ENCODE measurements around the gene SMURF2.

Gene SMURF2

DNA sequence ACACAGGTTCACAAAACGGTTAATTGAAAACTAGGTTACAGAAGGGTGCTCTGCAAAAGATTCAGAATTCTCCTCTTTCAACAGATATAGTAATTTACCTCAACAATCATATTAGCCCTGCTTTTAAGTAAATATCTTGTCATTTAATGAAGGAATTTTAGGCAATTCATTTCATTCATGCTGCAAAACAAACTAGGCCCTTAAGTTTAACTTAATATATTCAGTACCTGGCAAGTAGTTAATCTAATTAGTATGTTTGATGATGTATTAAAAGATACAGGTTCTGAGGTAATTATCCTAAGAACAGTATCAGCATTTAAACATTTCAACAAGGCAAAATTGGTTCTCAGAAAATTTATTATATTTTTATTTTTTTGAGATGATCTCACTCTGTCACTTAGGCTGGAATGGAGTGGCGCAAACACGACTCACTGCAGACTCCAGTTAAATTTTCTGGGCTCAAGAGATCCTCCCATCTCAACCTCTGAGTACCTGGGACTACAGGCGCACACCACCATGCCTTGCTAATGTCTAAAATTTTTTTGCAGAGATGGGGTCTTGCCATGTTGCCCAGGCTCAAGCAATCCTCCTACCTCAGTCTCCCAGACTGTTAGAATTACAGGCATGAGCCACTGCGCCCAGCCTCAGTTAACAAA is 44.9 kb downstream of the SMURF2 start:
- TF ChIP-seq GATA3 (IDR thresholded peaks at IDR 0.05; ENCODE audit: low read depth, low read length) (no peak), GATA2 (IDR thresholded peaks at IDR 0.05; ENCODE audit: low read depth, low read length) (no peak)

DNA sequence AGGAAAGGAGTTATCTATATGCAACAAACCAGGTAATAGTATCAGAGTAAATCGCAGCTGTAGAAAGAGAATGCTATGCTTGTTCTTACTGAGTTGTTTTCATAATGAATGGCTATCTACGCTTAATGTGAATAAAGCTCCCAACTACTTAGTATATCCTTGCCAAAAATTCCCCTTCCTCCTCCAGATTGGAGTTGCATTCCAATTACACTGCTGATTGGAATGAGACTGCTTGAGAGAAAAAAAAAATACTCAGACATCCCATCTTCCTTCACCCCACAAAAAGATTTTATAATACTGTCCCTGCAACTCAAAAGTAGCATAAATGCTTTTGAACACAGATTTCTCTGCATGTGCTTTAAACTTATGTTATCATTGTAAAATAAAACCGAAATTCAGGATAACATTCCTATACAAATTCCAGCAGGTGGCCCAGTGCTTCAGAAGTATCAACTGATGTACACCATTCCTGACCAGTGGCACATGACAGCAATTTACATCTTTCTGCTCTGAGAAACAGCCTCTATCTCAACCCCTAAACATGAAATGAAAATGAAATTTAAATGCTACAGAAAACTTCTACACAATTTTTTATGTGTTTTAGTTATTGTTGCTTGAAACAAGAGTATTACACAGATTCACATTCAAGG is 47.0 kb downstream of the SMURF2 start:
- TF ChIP-seq GATA3 (IDR thresholded peaks at IDR 0.05; ENCODE audit: low read depth, low read length) (no peak), GATA2 (IDR thresholded peaks at IDR 0.05; ENCODE audit: low read depth, low read length) (no peak)

DNA sequence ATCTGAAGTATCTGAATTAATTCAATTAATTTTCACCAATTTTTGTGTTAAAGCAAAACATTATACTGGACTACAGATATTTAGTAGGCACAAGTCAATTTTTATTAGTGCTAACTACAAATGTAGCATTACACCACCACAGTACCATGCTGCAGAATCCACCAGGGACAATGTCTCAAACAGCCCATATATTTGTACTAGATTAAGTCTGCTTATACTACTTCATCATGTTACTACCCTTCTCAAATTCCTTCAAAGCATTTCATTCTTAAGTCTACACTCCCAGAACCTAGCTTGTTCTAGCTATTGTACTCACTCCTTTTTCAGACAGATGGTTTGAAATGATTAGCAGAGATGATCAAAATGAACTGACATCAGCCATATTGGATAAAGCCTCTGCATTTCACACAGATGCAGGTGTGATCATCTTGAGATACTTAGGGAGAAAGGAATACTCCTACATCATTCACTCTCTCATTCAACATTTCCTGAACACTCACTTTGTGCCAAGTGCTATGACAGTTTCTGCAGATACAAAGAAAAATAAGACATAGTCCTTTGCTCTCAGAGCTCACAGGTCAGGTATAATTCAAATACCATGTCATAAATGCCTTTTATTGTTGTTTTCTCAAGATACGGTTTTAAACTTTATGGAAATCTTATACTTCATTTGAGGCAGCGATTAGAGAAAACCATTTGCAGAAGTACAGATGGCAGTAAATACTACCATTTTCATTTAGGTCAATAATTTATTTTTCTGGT is 47.7 kb downstream of the SMURF2 start:
- TF ChIP-seq GATA2 (IDR thresholded peaks at IDR 0.05; ENCODE audit: low read depth, low read length) = no peak
- no peak for TF ChIP-seq GATA3 (IDR thresholded peaks at IDR 0.05; ENCODE audit: low read depth, low read length)

DNA sequence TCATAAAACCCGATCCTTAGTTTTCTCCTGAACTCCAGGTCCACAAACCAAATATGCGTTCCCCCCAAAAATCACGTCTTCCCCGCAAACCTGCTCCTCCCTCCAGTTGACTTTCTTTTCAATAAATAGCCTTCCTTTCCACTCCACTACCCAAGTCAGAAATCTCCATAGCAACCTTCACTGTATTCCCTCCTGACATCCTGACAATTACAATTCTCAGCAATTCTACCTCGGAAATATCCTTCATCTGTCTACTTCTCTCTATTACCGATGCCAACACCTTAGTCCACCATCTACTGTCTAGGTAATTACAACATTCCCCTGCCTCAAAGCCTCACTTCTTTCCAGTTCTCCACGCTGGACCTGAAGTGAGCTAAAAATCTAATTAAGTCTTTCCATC is 50.7 kb downstream of the SMURF2 start:
- TF ChIP-seq GATA3 (IDR thresholded peaks at IDR 0.05; ENCODE audit: low read depth, low read length) = no peak
- TF ChIP-seq GATA2 (IDR thresholded peaks at IDR 0.05; ENCODE audit: low read depth, low read length) = no peak

DNA sequence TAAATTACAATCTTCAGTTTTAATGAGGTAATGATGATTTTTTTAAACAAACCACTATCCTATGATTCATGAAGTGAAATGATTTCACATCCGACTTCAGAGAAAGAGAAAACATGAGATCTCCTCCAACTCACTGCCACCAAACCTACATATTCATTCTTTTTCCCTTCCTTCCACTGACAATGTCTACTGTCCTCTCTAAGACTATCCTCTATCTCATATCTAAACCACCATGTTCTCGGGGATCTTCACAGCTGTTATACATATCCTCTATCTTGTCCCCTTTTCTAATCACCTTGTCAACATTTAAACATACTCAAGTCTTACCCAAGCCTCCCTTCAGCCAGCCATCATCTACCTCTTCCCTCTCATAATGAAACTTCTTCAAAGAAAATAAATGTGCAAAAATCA is 53.5 kb downstream of the SMURF2 start:
- no peak for TF ChIP-seq GATA2 (IDR thresholded peaks at IDR 0.05; ENCODE audit: low read depth, low read length)
- TF ChIP-seq GATA3 (IDR thresholded peaks at IDR 0.05; ENCODE audit: low read depth, low read length) = no peak

DNA sequence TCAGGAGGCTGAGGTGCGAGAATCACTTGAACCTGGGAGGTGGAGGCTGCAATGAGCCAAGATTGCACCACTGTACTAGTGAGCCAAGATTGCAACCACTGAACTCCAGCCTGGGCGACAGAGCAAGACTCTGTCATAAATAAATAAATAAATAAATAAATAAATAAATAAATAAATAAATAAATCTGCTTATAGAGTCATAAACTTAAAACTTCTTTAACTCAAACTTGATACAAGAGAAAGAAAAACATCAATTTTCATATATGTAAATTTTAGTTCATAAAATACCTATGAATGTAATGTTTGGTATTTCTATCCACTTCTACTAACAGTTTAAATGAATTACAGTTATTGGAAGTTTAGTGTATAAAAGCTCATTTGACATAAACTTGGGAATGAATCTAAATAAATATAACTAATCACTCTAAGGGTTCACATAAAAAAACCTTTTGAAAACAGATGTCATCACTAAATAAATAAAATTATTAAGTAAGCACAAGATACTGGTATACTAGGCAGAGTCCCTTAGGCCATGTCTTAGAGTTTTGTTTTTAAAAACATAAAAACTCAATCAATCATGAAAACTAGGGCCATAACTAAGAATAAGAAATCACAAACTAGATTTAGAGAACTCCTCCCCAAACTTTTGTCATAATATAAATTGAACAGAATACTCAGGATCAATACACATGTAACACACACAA is 54.1 kb downstream of the SMURF2 start:
- TF ChIP-seq GATA3 (IDR thresholded peaks at IDR 0.05; ENCODE audit: low read depth, low read length) (no peak), GATA2 (IDR thresholded peaks at IDR 0.05; ENCODE audit: low read depth, low read length) (no peak)

DNA sequence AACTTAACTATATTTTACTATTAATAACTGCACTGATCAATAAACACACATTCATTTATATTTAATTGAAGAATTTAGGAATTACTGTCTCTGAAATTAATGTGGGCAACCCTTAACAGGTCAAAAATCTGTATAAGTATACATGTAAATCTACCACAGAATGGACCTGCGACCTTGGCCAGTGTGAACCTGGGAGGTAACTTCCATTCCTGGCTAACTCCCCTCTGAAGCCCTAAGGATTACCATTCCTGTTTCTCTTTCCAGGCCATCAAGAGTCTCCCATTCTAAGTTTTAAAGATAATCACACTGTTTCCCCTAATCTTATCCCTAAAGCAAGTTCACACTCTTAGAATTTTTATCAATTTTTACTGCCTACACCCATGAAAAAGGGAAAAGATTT is 58.1 kb downstream of the SMURF2 start:
- TF ChIP-seq GATA2 (IDR thresholded peaks at IDR 0.05; ENCODE audit: low read depth, low read length) (no peak), GATA3 (IDR thresholded peaks at IDR 0.05; ENCODE audit: low read depth, low read length) (no peak)

DNA sequence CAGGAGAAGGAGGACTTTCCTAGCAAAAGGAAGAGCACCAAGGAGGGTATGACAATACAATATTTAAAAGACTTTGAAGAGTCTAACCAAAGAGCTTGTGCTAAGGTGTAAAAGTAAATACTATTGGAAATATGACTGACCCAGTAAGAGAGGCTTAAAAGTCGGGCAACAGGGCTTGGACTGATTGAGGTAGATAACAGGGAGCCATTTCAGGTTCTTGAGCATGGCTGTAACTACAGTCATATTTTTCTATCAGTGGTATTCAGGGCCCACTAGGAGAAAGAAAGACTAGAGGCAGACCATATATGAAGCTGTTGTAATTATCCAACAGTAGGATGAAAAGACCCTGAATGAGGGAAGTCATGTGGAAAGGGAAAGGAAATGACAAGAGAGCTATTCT is 62.3 kb downstream of the SMURF2 start:
- no peak for TF ChIP-seq GATA3 (IDR thresholded peaks at IDR 0.05; ENCODE audit: low read depth, low read length)
- TF ChIP-seq GATA2 (IDR thresholded peaks at IDR 0.05; ENCODE audit: low read depth, low read length) = no peak

DNA sequence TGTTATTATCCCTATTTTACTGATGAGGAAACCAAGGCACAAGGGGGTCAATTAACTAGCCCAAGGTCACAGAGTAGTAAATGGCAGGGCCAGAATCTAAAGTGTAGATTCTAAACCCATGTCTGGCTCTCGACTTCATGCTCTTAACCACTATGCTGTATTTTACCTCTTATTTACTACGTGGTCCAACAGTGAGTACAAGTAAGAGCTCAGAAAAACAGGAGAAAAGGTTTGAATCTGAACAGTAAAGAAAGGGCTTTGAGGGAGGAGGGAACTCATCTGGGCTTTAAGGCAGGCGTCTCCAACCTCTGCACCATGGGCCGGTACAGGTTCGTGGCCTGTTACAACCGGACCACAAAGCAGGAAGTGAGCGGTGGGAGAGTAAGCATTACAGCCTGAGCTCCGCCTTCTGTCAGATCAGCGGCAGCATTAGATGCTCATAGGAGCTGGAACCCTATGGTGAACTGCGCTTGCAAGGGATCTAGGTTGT is 62.9 kb downstream of the SMURF2 start:
- TF ChIP-seq GATA2 (IDR thresholded peaks at IDR 0.05; ENCODE audit: low read depth, low read length) (no peak), GATA3 (IDR thresholded peaks at IDR 0.05; ENCODE audit: low read depth, low read length) (no peak)

DNA sequence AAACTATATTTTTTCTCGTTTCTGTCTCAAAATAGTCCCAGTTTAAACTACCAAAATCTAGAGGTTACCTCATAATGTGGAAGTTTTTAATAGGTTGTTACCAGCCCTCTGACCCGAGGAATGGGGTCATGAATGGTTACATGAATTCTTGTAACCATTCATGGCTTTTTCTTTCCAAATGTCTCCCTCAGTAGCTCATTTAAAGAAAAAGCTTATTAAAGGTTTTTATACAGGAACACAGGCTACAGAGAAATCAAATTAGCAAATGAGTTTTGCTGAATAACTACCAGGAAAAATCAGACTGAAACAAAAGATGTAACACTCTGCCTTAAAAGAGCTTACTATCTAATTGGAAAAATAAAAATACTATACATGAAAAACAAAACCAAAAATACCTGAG is 63.4 kb downstream of the SMURF2 start:
- TF ChIP-seq GATA3 (IDR thresholded peaks at IDR 0.05; ENCODE audit: low read depth, low read length) (no peak), GATA2 (IDR thresholded peaks at IDR 0.05; ENCODE audit: low read depth, low read length) (no peak)

DNA sequence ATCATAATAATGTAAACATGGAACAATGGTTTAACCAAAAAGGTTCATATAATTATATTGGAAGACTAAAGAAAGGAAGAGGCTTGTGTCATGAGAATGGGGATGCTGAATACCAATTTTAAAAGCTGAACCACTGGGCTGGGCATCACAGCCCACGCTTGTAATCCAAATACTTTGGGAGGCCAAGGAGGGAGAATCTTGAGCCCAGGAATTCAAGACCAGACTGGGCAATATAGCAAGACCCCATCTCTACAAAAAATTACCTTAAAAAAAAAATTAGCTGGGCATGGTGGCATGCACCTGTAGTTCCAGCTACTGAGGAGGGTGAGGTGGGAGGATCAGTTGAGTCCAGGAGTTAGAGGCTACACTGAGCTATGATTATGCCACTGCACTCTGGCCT is 65.1 kb downstream of the SMURF2 start:
- TF ChIP-seq GATA2 (IDR thresholded peaks at IDR 0.05; ENCODE audit: low read depth, low read length) (no peak), GATA3 (IDR thresholded peaks at IDR 0.05; ENCODE audit: low read depth, low read length) (no peak)

DNA sequence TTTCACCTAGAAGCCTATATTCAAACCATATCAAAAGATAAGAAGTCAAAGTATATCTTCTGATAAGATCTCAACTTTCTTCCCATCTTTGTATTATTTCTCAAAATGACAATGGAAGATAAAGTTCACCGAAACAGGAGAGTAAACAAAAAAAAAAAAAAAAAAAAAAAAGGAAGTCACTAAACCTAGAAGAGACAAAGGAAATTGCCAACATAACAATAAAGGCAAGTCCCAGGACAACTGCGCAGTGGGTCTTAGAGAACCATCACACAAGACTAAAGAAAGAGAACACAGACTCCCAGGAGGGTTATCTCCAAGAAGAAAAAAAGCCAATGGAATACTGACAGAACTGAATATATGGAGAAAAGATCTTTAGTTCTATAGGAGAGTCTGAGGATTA is 65.7 kb downstream of the SMURF2 start:
- TF ChIP-seq GATA2 (IDR thresholded peaks at IDR 0.05; ENCODE audit: low read depth, low read length) = no peak
- TF ChIP-seq GATA3 (IDR thresholded peaks at IDR 0.05; ENCODE audit: low read depth, low read length) = no peak

DNA sequence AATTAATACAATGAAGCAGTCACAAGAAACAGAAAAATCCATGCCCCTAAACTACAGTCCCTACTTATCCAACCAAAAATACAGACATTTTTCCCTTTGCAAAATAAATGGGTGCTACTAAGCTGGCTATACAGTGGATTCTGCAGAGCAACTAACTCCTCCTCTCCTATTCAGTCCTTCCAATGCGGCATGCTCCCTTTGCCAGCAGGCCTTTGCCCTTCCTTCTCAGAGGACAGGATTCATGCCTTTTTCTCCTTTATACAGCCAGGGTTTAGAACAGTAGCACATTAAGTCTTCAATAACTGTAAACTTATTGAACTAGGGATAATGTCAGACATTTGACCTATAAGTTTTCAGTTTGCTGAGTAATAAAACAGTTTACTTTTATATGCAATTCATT is 70.2 kb downstream of the SMURF2 start:
- TF ChIP-seq GATA2 (IDR thresholded peaks at IDR 0.05; ENCODE audit: low read depth, low read length) (no peak), GATA3 (IDR thresholded peaks at IDR 0.05; ENCODE audit: low read depth, low read length) (no peak)

DNA sequence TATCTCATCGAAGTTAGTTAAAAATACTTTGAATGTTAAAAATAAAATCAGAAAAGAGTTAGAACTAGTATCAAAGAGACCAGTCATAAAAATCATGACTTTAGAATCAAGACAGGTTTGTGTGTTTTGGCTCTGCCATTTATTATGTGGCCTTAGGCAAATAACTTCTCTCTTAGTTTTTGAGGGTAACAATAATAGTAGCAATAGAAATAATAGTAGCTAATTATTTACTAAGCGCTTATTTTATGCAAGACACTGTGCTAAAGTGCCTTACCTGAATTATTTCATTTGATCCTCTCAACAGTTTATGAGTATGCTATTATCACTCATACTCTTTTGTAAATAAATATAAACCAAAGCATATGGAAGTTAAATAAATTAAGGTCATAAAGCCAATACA is 77.0 kb downstream of the SMURF2 start:
- TF ChIP-seq GATA3 (IDR thresholded peaks at IDR 0.05; ENCODE audit: low read depth, low read length) = no peak
- TF ChIP-seq GATA2 (IDR thresholded peaks at IDR 0.05; ENCODE audit: low read depth, low read length) = no peak
